IMR-90 (cell line): ENCODE measurements around the gene CDC42SE1. TPM values are rescaled to one million over a fixed set of nuclear protein-coding genes. Genes with fewer than 3 reads are reported as not detected.

ENCODE experiments used
- ATAC-seq: fragments of 200-7000 bp; cut with Tn5 transposase; 2 replicates; pipeline ENCODE4 v1.9.1; 2020; ENCODE audit warnings: low read depth, mild to moderate bottlenecking, moderate library complexity
- BruUV-seq: library from RNA; stranded (reverse); fragments of 400-500 nt; replicated peaks from 2 replicates; lab custom pipeline; 2021; lab: Mats Ljungman, UMichigan
- CTCF ChIA-PET: fragments of 300-600 bp; formaldehyde crosslinking; extraction: SDS; loops from one replicate; lab custom pipeline; 2021; ENCODE audit warnings: antibody characterized with exemption; lab: Yijun Ruan, JAX
- POLR2A ChIA-PET: fragments of 300-600 bp; sonication (Branson Sonifier 250); formaldehyde crosslinking; loops from one replicate; lab custom pipeline; 2022; ENCODE audit warnings: antibody characterized with exemption; ENCODE audit not compliant: unreplicated experiment; lab: Charles Lee
- DNase-seq: peaks from one replicate; pipeline ENCODE4 v3.0.0; 2013
- H2AFZ ChIP-seq: replicated peaks from 2 replicates; pipeline ENCODE3; 2013; ENCODE audit warnings: low read length, mild to moderate bottlenecking; ENCODE audit not compliant: poor library complexity
- H2AK5ac ChIP-seq: 2 replicates; pipeline ENCODE4 v1.6.1; 2013; ENCODE audit warnings: low read depth, low read length, inconsistent platforms
- H2AK9ac ChIP-seq: replicated peaks from 2 replicates; pipeline ENCODE3; 2013; ENCODE audit warnings: mild to moderate bottlenecking, low read depth, low read length, moderate library complexity; ENCODE audit not compliant: poor library complexity
- H2BK120ac ChIP-seq: 2 replicates; pipeline ENCODE4 v1.6.1; 2013; ENCODE audit warnings: low read depth, low read length, inconsistent platforms
- H2BK15ac ChIP-seq: 3 replicates; pipeline ENCODE4 v1.6.1; 2013; ENCODE audit warnings: low read depth, low read length, inconsistent platforms
- H2BK20ac ChIP-seq: 2 replicates; pipeline ENCODE4 v1.6.1; 2013; ENCODE audit warnings: low read depth, mild to moderate bottlenecking, inconsistent platforms, low read length, moderate library complexity
- H2BK5ac ChIP-seq: 2 replicates; pipeline ENCODE4 v1.6.1; 2013; ENCODE audit warnings: mild to moderate bottlenecking, low read depth, low read length, inconsistent platforms; ENCODE audit not compliant: poor library complexity, severe bottlenecking
- H3K14ac ChIP-seq: replicated peaks from 2 replicates; pipeline ENCODE4 v1.6.1; 2013; ENCODE audit warnings: low read depth, low read length, inconsistent platforms
- H3K18ac ChIP-seq: 2 replicates; pipeline ENCODE4 v1.6.1; 2013; ENCODE audit warnings: low read depth, low read length, control low read depth
- H3K23ac ChIP-seq: 2 replicates; pipeline ENCODE4 v1.6.1; 2013; ENCODE audit warnings: low read depth, low read length, inconsistent platforms
- H3K27ac ChIP-seq: 2 replicates; pipeline ENCODE4 v1.5.1; 2013; ENCODE audit warnings: mild to moderate bottlenecking, control low read depth, low read length; ENCODE audit not compliant: insufficient read depth
- H3K27me3 ChIP-seq: 2 replicates; pipeline ENCODE4 v1.6.1; 2013; ENCODE audit warnings: low read length; ENCODE audit not compliant: control insufficient read depth, insufficient read depth
- H3K36me3 ChIP-seq: 2 replicates; pipeline ENCODE4 v1.6.1; 2013; ENCODE audit warnings: low read length, mixed read lengths; ENCODE audit not compliant: control insufficient read depth, insufficient read depth
- H3K4ac ChIP-seq: 2 replicates; pipeline ENCODE4 v1.6.1; 2013; ENCODE audit warnings: low read depth, low read length, inconsistent platforms
- H3K4me1 ChIP-seq: 2 replicates; pipeline ENCODE4 v1.6.1; 2013; ENCODE audit warnings: low read length, mixed read lengths; ENCODE audit not compliant: control insufficient read depth, insufficient read depth
- H3K4me2 ChIP-seq: 2 replicates; pipeline ENCODE4 v1.6.1; 2013; ENCODE audit warnings: low read depth, mild to moderate bottlenecking, control low read depth, low read length, moderate library complexity
- H3K4me3 ChIP-seq: 2 replicates; pipeline ENCODE4 v1.5.1; 2013; ENCODE audit warnings: low read depth, mild to moderate bottlenecking, control low read depth, low read length, moderate library complexity; ENCODE audit not compliant: insufficient read depth
- H3K56ac ChIP-seq: 2 replicates; pipeline ENCODE4 v1.6.1; 2013; ENCODE audit warnings: low read length, inconsistent platforms; ENCODE audit not compliant: insufficient read depth; ENCODE audit errors: extremely low read depth
- H3K79me1 ChIP-seq, 2 experiments: 2 replicates each; pipeline ENCODE4 v1.6.1; 2013; ENCODE audit warnings: low read length in 2 of 2, inconsistent platforms in 1 of 2, low read depth in 1 of 2
- H3K9ac ChIP-seq: 2 replicates; pipeline ENCODE4 v1.6.1; 2013; ENCODE audit warnings: low read depth, low read length, control low read depth
- H3K9me1 ChIP-seq: 2 replicates; pipeline ENCODE4 v1.6.1; 2013; ENCODE audit warnings: low read length, inconsistent platforms; ENCODE audit not compliant: insufficient read depth
- H3K9me3 ChIP-seq: 2 replicates; pipeline ENCODE4 v1.6.1; 2013; ENCODE audit warnings: low read length; ENCODE audit not compliant: control insufficient read depth, insufficient read depth
- H4K20me1 ChIP-seq: 2 replicates; pipeline ENCODE4 v1.6.1; 2013; ENCODE audit warnings: low read length, inconsistent platforms; ENCODE audit not compliant: insufficient read depth
- H4K5ac ChIP-seq: 2 replicates; pipeline ENCODE4 v1.6.1; 2013; ENCODE audit warnings: mild to moderate bottlenecking, low read depth, low read length, control low read depth
- H4K8ac ChIP-seq, 2 experiments: 2 replicates each; pipeline ENCODE4 v1.6.1; 2013; ENCODE audit warnings: low read depth in 2 of 2, low read length in 2 of 2, control low read depth in 1 of 2, inconsistent platforms in 1 of 2
- H4K91ac ChIP-seq: 2 replicates; pipeline ENCODE4 v1.6.1; 2013; ENCODE audit warnings: low read depth, low read length, inconsistent platforms; ENCODE audit not compliant: insufficient read depth
- BHLHE40 ChIP-seq: fragments of 150-350 bp; IDR thresholded peaks from 2 replicates; pipeline ENCODE4 v1.6.1; 2016; ENCODE audit warnings: mild to moderate bottlenecking, low read depth, low read length
- CEBPB ChIP-seq: IDR thresholded peaks from 2 replicates; pipeline ENCODE4 v1.6.1; 2012; ENCODE audit warnings: low read depth, low read length, improper control_type of control experiment
- CHD1 ChIP-seq: IDR thresholded peaks from 2 replicates; pipeline ENCODE4 v1.6.1; 2012; ENCODE audit warnings: low read depth, low read length, improper control_type of control experiment
- FOS ChIP-seq: fragments of 150-350 bp; IDR thresholded peaks from 2 replicates; pipeline ENCODE4 v1.6.1; 2016; ENCODE audit warnings: low read depth, low read length
- MAFK ChIP-seq: IDR thresholded peaks from 2 replicates; pipeline ENCODE4 v1.6.1; 2012; ENCODE audit warnings: low read depth, low read length, improper control_type of control experiment
- MAZ ChIP-seq: IDR thresholded peaks from 2 replicates; pipeline ENCODE4 v1.6.1; 2012; ENCODE audit warnings: low read depth, mild to moderate bottlenecking, low read length, improper control_type of control experiment, moderate library complexity, borderline replicate concordance
- MXI1 ChIP-seq: IDR thresholded peaks from 2 replicates; pipeline ENCODE4 v1.6.1; 2012; ENCODE audit warnings: low read depth, mild to moderate bottlenecking, low read length, moderate library complexity, borderline replicate concordance
- NFE2L2 ChIP-seq: fragments of 150-350 bp; IDR thresholded peaks from 2 replicates; pipeline ENCODE4 v1.6.1; 2016; ENCODE audit warnings: low read depth, mild to moderate bottlenecking, low read length
- POLR2A ChIP-seq: IDR thresholded peaks from 2 replicates; pipeline ENCODE4 v1.6.1; 2012; ENCODE audit warnings: mild to moderate bottlenecking, low read depth, low read length
- RAD21 ChIP-seq: IDR thresholded peaks from 2 replicates; pipeline ENCODE4 v1.6.1; 2012; ENCODE audit warnings: low read length, improper control_type of control experiment
- RCOR1 ChIP-seq: IDR thresholded peaks from 2 replicates; pipeline ENCODE4 v1.6.1; 2012; ENCODE audit warnings: mild to moderate bottlenecking, low read length, improper control_type of control experiment; ENCODE audit not compliant: insufficient replicate concordance
- RFX5 ChIP-seq: IDR thresholded peaks from 2 replicates; pipeline ENCODE4 v1.8.0; 2012; ENCODE audit warnings: low read depth, mild to moderate bottlenecking, low read length, moderate library complexity
- SMC3 ChIP-seq: fragments of 150-350 bp; IDR thresholded peaks from 2 replicates; pipeline ENCODE4 v1.6.1; 2016; ENCODE audit warnings: low read depth, mild to moderate bottlenecking, antibody characterized with exemption, low read length, moderate library complexity
- WGBS, 2 experiments: methylation state at CpG; one replicate each; pipeline versions ENCODE4 v1.1.5 to v1.1.7; 2013; ENCODE audit warnings: missing lambda C conversion rate in 2 of 2; ENCODE audit not compliant: insufficient read length in 1 of 2; ENCODE audit errors: extremely low coverage in 2 of 2; 5-methylcytosine and 5-hydroxymethylcytosine counted together
- dilution Hi-C: fragments of 300-500 bp; cut with HindIII; formaldehyde crosslinking; loops from one replicate; pipeline ENCODE4 v1.14.3; 2018; ENCODE audit warnings: low sequenced_read_pairs; ENCODE audit not compliant: unreplicated experiment
- in situ Hi-C: fragments of 300-500 bp; cut with MboI; formaldehyde crosslinking; loops from 3 replicates; pipeline ENCODE4 v1.14.3; 2019; ENCODE audit warnings: low sequenced_read_pairs, inconsistent platforms, mixed read lengths
- intact Hi-C: fragments of 100-400 bp; cut with micrococcal nuclease; formaldehyde crosslinking; loops from 2 replicates; pipeline ENCODE4 v1.10.0; 2022
- polyA plus RNA-seq, 3 experiments: library from polyadenylated mRNA; depleted of rRNA; stranded (reverse); fragments of >200 nt; gene quantifications; 2 replicates each; pipeline ENCODE4 v1.2.3, GENCODE V29; 2012; ENCODE audit warnings: low replicate concordance in 1 of 3
- total RNA-seq: library from RNA; depleted of rRNA; stranded (reverse); fragments of >200 nt; gene quantifications from 2 replicates; pipeline ENCODE4 v1.2.3, GENCODE V29; 2012
- TF ChIP-seq, protein P1 (sequence below): fragments of 150-350 bp; IDR thresholded peaks from 2 replicates; pipeline ENCODE4 v1.6.1; 2017; ENCODE audit warnings: mild to moderate bottlenecking, antibody characterized with exemption, low read length, low read depth
- TF ChIP-seq, protein P2 (sequence below): fragments of 150-350 bp; IDR thresholded peaks from 2 replicates; pipeline ENCODE4 v1.6.1; 2016; ENCODE audit warnings: low read depth, mild to moderate bottlenecking, low read length, moderate library complexity, borderline replicate concordance
- TF ChIP-seq, protein P3 (sequence below): conservative IDR thresholded peaks from 2 replicates; pipeline ENCODE4 v1.5.1; 2012; ENCODE audit warnings: mild to moderate bottlenecking, low read depth, low read length, improper control_type of control experiment

CDC42SE1 gene
- total and polyA plus RNA-seq, 2 of the 4 experiments (the other 2 are of a cell fraction): 47.0 to 58.5 TPM

DNA sequence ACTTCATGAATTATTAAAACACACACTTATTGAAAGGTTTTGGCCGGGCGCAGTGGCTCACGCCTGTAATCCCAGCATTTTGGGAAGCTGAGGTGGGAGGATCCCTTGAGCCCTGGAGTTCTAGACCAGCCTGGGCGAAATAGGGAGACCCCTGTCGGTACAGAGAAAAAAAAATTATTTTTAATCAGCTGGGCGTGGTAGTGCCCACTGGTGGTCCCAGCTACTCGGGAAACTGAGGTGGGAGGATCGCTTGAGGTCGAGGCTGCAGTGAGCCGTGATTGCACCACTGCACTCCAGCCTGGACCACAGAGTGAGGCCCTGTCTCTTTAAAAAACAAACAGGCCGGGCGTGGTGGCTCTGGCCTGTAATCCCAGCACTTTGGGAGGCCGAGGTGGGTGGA is 12.8 kb upstream of the CDC42SE1 start:
- Histone ChIP-seq H3K4me3 (no peak overlapping the region), H3K79me1 (peaks cover 7 to 32% of the 10 kb centered on the region in 2 experiments), H2BK120ac (no peak overlapping the region), H3K4me2 (no peak overlapping the region), H3K27ac (no peak overlapping the region), H3K27me3 (no peaks in the 10 kb centered on the region), H3K4me1 (no peaks in the 10 kb centered on the region), H2AFZ (no peak overlapping the region), H4K5ac (no peak overlapping the region), H3K9me3 (no peaks in the 10 kb centered on the region), H2BK5ac (no peak overlapping the region), H3K14ac (no peak overlapping the region), H4K8ac (peak overlapping the region in 1 of 2 experiments; percentile 59; a peak in 2 of 4 replicates), H3K23ac (no peak overlapping the region), H3K9me1 (no peaks in the 10 kb centered on the region), H3K56ac (no peak overlapping the region), H4K91ac (no peak overlapping the region), H2AK9ac (no peak overlapping the region), H3K18ac (no peak overlapping the region), H2AK5ac (no peak overlapping the region), H3K4ac (no peak overlapping the region), H2BK15ac (no peak overlapping the region), H4K20me1 (no peaks in the 10 kb centered on the region), H3K36me3 (peaks cover 3% of the 10 kb centered on the region; the same call in 1 of the 2 replicates), H2BK20ac (no peak overlapping the region), H3K9ac (no peak overlapping the region)
- TF ChIP-seq CEBPB (no peak), RAD21 (no peak), BHLHE40 (no peak), NFE2L2 (no peak), MAFK (no peak), SMC3 (no peak), MXI1 (no peak), MAZ (no peak), FOS (no peak), POLR2A (no peak), RFX5 (no peak), RCOR1 (no peak), CHD1 (no peak)
- TF ChIP-seq, protein P1, sequence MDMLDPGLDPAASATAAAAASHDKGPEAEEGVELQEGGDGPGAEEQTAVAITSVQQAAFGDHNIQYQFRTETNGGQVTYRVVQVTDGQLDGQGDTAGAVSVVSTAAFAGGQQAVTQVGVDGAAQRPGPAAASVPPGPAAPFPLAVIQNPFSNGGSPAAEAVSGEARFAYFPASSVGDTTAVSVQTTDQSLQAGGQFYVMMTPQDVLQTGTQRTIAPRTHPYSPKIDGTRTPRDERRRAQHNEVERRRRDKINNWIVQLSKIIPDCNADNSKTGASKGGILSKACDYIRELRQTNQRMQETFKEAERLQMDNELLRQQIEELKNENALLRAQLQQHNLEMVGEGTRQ: no peak
- TF ChIP-seq, protein P2, sequence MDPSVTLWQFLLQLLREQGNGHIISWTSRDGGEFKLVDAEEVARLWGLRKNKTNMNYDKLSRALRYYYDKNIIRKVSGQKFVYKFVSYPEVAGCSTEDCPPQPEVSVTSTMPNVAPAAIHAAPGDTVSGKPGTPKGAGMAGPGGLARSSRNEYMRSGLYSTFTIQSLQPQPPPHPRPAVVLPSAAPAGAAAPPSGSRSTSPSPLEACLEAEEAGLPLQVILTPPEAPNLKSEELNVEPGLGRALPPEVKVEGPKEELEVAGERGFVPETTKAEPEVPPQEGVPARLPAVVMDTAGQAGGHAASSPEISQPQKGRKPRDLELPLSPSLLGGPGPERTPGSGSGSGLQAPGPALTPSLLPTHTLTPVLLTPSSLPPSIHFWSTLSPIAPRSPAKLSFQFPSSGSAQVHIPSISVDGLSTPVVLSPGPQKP: no peak
- TF ChIP-seq, protein P3, sequence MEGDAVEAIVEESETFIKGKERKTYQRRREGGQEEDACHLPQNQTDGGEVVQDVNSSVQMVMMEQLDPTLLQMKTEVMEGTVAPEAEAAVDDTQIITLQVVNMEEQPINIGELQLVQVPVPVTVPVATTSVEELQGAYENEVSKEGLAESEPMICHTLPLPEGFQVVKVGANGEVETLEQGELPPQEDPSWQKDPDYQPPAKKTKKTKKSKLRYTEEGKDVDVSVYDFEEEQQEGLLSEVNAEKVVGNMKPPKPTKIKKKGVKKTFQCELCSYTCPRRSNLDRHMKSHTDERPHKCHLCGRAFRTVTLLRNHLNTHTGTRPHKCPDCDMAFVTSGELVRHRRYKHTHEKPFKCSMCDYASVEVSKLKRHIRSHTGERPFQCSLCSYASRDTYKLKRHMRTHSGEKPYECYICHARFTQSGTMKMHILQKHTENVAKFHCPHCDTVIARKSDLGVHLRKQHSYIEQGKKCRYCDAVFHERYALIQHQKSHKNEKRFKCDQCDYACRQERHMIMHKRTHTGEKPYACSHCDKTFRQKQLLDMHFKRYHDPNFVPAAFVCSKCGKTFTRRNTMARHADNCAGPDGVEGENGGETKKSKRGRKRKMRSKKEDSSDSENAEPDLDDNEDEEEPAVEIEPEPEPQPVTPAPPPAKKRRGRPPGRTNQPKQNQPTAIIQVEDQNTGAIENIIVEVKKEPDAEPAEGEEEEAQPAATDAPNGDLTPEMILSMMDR: no peak
- in situ Hi-C loops: no loop called here
- WGBS, 2 experiments: 96% methylated on average over 6 of the region's 13 CpGs; no CpG with 5 or more reads in 1 of the 2 experiments
- intact Hi-C loops: loop anchor here (5.0 kb wide), 1 partner anchor 75 kb away; the partner anchor contains the start of gene SEMA6C
- dilution Hi-C loops: no loop called here
- ChIA-PET CTCF (interaction anchor here (0.5 kb wide), 1 partner anchor 471 kb away, joined by 8 read pairs; no protein-coding TSS in a partner anchor), POLR2A (no interaction called here)
- ATAC-seq: no peak
- BruUV-seq: no TSS peak
- no peak for DNase-seq
